Measurements from ENCODE around the gene TERT. TPM values are rescaled to one million over a fixed set of nuclear protein-coding genes. Genes with fewer than 3 reads are reported as not detected.

TERT gene
- total and polyA plus RNA-seq, 2 of the 4 experiments (the other 2 are of a cell fraction): not detected

GRCh38 chr5:1312993-1313833 lies 18.3 kb upstream of the TERT start:
- ATAC-seq (ENCODE audit: low read depth) (no peak), DNase-seq (no peak)
- H2BK5ac ChIP-seq (ENCODE audit: low read depth, low read length, poor library complexity, severe bottlenecking): no peak overlapping the region
- H2BK15ac ChIP-seq (ENCODE audit: low read depth, low read length): no peak overlapping the region
- H3K18ac ChIP-seq (ENCODE audit: low read depth, low read length): no peak overlapping the region
- TF ChIP-seq BHLHE40 (IDR thresholded peaks at IDR 0.05; ENCODE audit: low read depth, low read length) (no peak), RCOR1 (IDR thresholded peaks at IDR 0.05; ENCODE audit: insufficient replicate concordance, low read length) (no peak), CEBPB (IDR thresholded peaks at IDR 0.05; ENCODE audit: low read depth, low read length) (no peak), MAFK (IDR thresholded peaks at IDR 0.05; ENCODE audit: low read depth, low read length) (no peak), NFE2L2 (IDR thresholded peaks at IDR 0.05; ENCODE audit: low read depth, low read length) (no peak), RAD21 (IDR thresholded peaks at IDR 0.05; ENCODE audit: low read length) (no peak), USF2 (IDR thresholded peaks at IDR 0.05; ENCODE audit: low read depth, low read length) (no peak), CTCF (conservative IDR thresholded peaks at IDR 0.05; ENCODE audit: low read depth, low read length) (no peak)
- no peak overlapping the region for H2AK9ac ChIP-seq (replicated peaks; ENCODE audit: low read depth, low read length, poor library complexity)
- no peak overlapping the region for H3K4me3 ChIP-seq (ENCODE audit: insufficient read depth, low read depth, low read length)
- peaks cover 4% of the 10 kb centered on the region; the same call in 1 of the 2 replicates for H3K27me3 ChIP-seq (ENCODE audit: control insufficient read depth, insufficient read depth, low read length)
- no peak overlapping the region for H3K4ac ChIP-seq (ENCODE audit: low read depth, low read length)
- no peaks in the 10 kb centered on the region for H3K79me1 ChIP-seq (ENCODE audit: low read depth in 1 of 2, low read length in 2 of 2)
- in situ Hi-C loops (cut with MboI; ENCODE audit: low sequenced_read_pairs) (no loop called here), intact Hi-C loops (cut with micrococcal nuclease) (no loop called here), dilution Hi-C loops (cut with HindIII; ENCODE audit: low sequenced_read_pairs, unreplicated experiment) (no loop called here)
- H3K9ac ChIP-seq (ENCODE audit: low read depth, low read length): no peak overlapping the region
- no peak overlapping the region for H3K23ac ChIP-seq (ENCODE audit: low read depth, low read length)
- H3K14ac ChIP-seq (replicated peaks; ENCODE audit: low read depth, low read length): no peak overlapping the region
- no peaks in the 10 kb centered on the region; the same call in 1 of the 2 replicates for H3K4me1 ChIP-seq (ENCODE audit: control insufficient read depth, insufficient read depth, low read length)
- H3K56ac ChIP-seq (ENCODE audit: extremely low read depth, insufficient read depth, low read length): no peak overlapping the region
- no TSS peak for BruUV-seq (replicated peaks)
- H2BK120ac ChIP-seq (ENCODE audit: low read depth, low read length): no peak overlapping the region
- ChIA-PET POLR2A (ENCODE audit: unreplicated experiment) (no interaction called here), CTCF (no interaction called here)
- no peak overlapping the region for H2BK20ac ChIP-seq (ENCODE audit: low read depth, low read length)
- peaks cover 7% of the 10 kb centered on the region for H3K36me3 ChIP-seq (ENCODE audit: control insufficient read depth, insufficient read depth, low read length)
- H3K4me2 ChIP-seq (ENCODE audit: low read depth, low read length): no peak overlapping the region
- WGBS, 2 experiments (ENCODE audit: extremely low coverage in 2 of 2, insufficient read length in 1 of 2): 74% methylated on average over 10 of the region's 25 CpGs; no CpG with 5 or more reads in 1 of the 2 experiments
- H3K27ac ChIP-seq (ENCODE audit: insufficient read depth, low read length): no peak overlapping the region
- no peaks in the 10 kb centered on the region for H4K20me1 ChIP-seq (ENCODE audit: insufficient read depth, low read length)
- H3K9me1 ChIP-seq (ENCODE audit: insufficient read depth, low read length): peaks cover 4% of the 10 kb centered on the region; the same call in 1 of the 2 replicates
- peaks cover 4% of the 10 kb centered on the region; the same call in 1 of the 2 replicates for H3K9me3 ChIP-seq (ENCODE audit: control insufficient read depth, insufficient read depth, low read length)
- no peak overlapping the region for H4K5ac ChIP-seq (ENCODE audit: low read depth, low read length)
- H4K91ac ChIP-seq (ENCODE audit: insufficient read depth, low read depth, low read length): no peak overlapping the region
- H2AK5ac ChIP-seq (ENCODE audit: low read depth, low read length): no peak overlapping the region
- no peak overlapping the region for H4K8ac ChIP-seq (ENCODE audit: low read depth in 2 of 2, low read length in 2 of 2)
- H2AFZ ChIP-seq (replicated peaks; ENCODE audit: low read length, poor library complexity): no peak overlapping the region
